NCI-H446 (cell line): ENCODE results near the gene PRELID3B.
"Not testable (repeated sequence)": the region's sequence is repeated elsewhere in the genome, so short reads cannot be mapped to it uniquely, and the experiment has no call there.

Experiments
- DNase-seq, 2 experiments: peaks; one replicate each; lab custom pipeline; 2025; lab: John Stamatoyannopoulos, UW

The PRELID3B gene

DNA sequence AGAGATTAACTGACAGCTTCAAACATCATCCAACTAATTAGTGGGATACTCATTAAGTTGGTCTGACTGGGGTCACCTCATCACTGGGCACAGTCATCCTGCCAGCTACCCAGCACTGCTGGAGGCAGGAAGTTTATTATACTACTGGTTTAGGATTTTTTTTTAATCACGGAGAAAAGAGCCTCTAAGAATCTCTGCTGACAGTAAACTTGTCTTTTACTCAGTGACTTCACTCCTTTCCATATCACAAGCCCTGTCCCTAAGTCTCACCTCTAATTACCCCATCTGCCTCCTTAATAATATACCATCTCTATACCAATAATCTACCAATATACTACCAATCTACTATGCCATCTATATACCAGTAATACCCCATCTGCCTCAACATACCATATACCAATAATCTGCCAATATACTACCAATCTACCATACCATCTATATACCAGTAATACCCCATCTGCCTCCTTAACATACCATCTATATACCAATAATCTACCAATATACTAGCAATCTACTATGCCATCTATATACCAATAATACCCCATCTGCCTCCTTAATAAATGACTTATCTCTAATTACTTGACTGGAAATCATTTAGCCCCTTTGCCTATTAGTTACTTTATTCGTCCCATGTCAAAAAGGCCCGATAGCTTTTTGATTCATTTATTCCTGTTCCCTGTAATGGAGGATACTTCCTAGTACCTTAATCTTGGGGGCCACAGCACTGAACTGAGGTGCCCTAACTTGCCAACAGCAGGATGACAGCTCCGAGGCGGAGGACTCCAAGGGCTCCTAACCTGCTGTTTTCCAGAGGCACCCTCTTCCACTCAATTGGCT lies 15.5 kb downstream of the PRELID3B start:
- DNase-seq, result no peak

GRCh38 chr20:59025511-59025910 lies 17.1 kb downstream of the PRELID3B start:
- no peak for DNase-seq

DNA sequence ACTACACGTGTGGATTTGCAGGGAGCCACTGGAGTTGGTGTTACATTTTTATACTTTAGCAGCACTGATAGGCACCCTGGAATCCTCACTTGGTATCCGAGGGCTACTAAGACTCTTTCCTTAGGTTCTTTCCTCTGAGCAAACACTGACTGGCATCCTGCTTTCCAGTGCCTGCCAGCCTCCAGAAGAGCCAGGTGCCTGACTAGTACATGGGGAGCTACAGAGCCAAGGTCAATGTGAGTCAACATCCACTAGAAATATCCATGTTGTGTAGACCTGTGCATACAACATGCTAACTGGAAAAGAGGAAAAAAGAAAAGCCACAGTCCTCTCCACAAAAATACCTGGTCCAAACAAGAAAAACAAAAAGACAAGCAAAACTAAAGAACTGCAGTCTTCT lies 17.5 kb downstream of the PRELID3B start:
- DNase-seq, result no peak

- DNase-seq, result no peak
Measured at GRCh38 chr20:59024111-59024530, 18.5 kb downstream of the PRELID3B start.

- DNase-seq, result no peak
Measured at GRCh38 chr20:59023616-59024015, 19.0 kb downstream of the PRELID3B start.

DNA sequence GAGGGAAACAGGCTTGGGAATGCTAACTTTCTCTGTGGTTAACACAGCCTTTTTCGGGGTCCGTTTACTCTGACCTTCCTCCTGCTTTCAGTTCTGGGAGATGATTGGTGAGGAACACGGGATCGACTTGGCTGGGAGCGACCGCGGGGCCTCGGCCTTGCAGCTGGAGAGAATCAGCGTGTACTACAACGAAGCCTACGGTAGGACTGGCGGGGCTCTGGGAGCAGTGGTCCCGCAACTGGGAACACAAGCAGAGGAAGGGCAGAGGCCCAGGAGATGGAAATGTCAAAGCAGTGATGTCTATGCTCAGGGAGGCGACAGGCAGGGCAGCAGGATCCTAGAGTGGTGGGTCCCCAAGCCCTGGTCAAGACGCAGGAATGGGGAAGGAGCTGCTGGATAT lies 19.8 kb downstream of the PRELID3B start:
- DNase-seq, result no peak

- DNase-seq, result no peak
Measured at GRCh38 chr20:59020938-59021551, 21.5 kb downstream of the PRELID3B start.

DNA sequence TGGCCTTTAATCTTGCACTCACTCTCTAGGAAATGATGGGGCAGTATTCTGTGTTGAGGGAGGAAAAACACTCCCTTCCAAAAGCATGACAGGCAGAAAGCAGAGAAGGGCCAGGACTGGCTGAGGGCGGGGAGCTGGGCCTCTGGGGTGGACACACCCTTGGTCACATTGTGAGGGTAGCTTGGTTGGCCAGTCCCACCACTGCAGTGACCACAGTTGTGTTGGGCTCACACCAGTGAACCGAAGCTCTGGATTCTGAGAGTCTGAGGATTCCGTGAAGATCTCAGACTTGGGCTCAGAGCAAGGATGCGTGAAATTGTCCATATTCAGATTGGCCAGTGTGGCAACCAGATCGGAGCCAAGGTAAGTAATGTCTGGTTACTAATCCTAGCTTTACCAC lies 23.4 kb downstream of the PRELID3B start, which contains the start of gene TUBB1:
Gene TUBB1 (plus strand): TSS at position 213 of the 400 bp plus-strand sequence. CDS start 94 bp downstream, at position 307.
- DNase-seq, result no peak

- no peak for DNase-seq
Measured at GRCh38 chr20:59018817-59019216, 23.8 kb downstream of the PRELID3B start.

- DNase-seq, result no peak
Measured at GRCh38 chr20:59017493-59018231, 24.9 kb downstream of the PRELID3B start.

GRCh38 chr20:59016795-59017492 lies 25.6 kb downstream of the PRELID3B start:
- no peak for DNase-seq

- DNase-seq, result no peak
Measured at GRCh38 chr20:59015812-59016711, 26.5 kb downstream of the PRELID3B start.

GRCh38 chr20:59015411-59015810 lies 27.2 kb downstream of the PRELID3B start:
- DNase-seq, result no peak

DNA sequence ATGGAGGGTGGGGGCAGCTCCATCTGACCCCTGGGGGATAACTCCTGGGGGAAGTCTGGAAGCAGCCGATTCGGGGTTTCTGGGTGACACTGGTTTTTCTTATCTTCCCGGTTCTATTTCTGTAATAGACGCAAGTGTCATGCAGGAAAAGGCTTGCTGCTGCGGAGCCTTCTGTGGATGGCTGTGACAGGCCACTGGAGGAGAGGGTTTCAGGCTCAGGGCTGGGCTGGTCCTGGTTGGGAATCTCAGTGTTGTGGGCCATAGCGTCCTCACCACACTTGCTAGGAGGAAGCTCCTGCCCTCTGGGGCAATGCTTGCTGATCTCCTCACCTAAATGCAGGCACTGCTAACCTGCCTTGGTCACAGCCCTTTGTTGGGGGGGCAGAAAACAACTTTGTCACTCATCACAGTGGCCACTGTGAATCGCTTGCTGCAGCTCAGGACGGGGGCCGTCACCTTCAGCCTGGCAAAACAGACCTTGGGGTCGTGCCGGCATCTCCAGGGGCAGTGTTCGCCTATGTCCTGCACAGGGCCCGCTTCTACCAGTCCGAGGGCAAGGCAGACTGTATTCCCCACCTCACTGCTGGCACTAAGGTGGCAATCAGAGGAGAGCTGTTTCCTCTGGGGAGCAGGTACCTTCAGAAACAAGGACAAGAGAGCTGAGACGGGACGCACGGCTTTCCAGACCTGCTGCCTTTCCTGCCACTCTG lies 27.8 kb downstream of the PRELID3B start:
- no peak for DNase-seq

GRCh38 chr20:59013959-59014608 lies 28.5 kb downstream of the PRELID3B start:
- DNase-seq, result no peak

DNA sequence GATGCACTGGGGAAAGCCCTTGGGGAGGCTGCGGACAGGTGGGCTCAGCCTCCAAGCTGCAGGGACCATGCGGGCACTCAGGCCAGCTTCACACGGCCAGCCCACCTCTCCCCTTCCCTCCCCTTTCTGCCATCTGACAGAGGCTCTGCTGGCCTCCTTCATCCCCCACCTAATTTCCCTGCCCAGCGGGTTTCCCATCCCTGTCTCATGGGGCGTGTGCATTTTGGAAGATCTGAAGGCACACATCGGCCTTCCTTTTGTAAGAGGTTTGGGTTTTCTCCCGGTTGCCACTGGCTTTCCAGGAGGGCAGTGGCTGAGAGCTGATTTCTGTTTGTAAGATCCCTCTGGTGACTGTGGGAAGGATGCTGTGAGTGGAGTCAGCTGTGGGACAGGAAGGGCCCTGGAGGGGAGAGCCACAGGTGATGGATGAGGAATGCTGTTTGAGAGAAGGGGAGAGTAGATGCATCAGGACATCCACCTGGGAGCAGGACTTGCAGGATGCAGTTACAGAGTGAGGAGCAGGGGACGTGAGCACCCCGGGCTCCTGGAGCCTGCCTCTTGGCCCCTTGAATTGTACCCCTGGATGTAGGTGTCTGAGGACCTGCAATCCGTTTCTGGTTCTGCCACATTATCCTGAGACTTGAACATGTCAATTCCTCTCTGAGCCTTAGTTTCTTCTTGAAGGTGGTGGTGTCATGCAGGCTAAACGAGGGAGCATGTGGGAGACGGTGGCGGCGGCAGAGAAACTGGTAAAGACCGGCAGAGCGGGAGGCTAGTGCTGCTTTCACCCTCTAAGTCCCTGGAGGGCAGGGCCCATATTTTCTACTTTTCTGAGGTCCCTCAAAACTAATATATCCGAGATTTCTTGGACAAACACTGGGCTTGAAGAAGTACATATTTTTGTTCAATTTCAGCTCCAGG lies 29.3 kb downstream of the PRELID3B start:
- no peak for DNase-seq

GRCh38 chr20:59011874-59012157 lies 30.8 kb downstream of the PRELID3B start:
- DNase-seq, result not testable (repeated sequence)

- DNase-seq, result no peak
Measured at GRCh38 chr20:59010995-59011873, 31.4 kb downstream of the PRELID3B start.
